Measurements from ENCODE around the gene CHD2. TPM values are rescaled to one million over a fixed set of nuclear protein-coding genes. Genes with fewer than 3 reads are reported as not detected.
A peak's percentile ranks its signal among the peaks of the same experiment; 100 is the strongest.

The CHD2 gene
- total and polyA plus RNA-seq, 10 of the 15 experiments (the other 5 are each of a cell fraction or from before 2014, with no cell fraction given): 38.1 to 94.7 (median 63.3) TPM

DNA sequence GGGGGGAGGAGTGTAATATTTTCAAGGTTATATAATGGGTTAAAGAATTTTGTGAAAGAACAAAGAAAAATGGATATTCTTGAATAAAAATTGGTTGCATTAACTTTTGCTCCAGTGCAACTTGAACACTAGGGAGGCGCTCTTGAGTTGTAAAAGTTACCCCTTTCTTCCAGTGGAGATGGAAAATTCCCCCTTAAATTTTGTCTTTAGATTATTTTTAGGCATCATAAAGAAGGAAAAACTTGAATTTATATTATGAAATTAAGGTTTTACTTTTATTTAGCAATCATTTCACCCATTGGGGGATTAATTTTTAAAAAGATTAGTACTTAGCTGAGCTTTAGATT is 550 bp upstream of the CHD2 start:
- WGBS (ENCODE audit: insufficient coverage, insufficient replicate concordance, low lambda C conversion rate, missing lambda C conversion rate): 0% methylated on average over 1 of the region's 1 CpG
- TF ChIP-seq, protein P1, sequence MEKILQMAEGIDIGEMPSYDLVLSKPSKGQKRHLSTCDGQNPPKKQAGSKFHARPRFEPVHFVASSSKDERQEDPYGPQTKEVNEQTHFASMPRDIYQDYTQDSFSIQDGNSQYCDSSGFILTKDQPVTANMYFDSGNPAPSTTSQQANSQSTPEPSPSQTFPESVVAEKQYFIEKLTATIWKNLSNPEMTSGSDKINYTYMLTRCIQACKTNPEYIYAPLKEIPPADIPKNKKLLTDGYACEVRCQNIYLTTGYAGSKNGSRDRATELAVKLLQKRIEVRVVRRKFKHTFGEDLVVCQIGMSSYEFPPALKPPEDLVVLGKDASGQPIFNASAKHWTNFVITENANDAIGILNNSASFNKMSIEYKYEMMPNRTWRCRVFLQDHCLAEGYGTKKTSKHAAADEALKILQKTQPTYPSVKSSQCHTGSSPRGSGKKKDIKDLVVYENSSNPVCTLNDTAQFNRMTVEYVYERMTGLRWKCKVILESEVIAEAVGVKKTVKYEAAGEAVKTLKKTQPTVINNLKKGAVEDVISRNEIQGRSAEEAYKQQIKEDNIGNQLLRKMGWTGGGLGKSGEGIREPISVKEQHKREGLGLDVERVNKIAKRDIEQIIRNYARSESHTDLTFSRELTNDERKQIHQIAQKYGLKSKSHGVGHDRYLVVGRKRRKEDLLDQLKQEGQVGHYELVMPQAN (conservative IDR thresholded peaks at IDR 0.05): no peak
- TF ChIP-seq ZSCAN29 (IDR thresholded peaks at IDR 0.05) (no peak), HDAC2 (IDR thresholded peaks at IDR 0.05) (0 out of 2 replicates have a peak, but pooled peaks have one; percentile 19), EED (IDR thresholded peaks at IDR 0.05; ENCODE audit: low read depth) (no peak), STAT1 (conservative IDR thresholded peaks at IDR 0.05) (no peak), MXI1 (IDR thresholded peaks at IDR 0.05; ENCODE audit: low read depth, low read length) (no peak), FOXM1 (IDR thresholded peaks at IDR 0.05; ENCODE audit: low read depth, low read length) (peak; percentile 49; the same call in 1 of the 2 replicates), IKZF2 (IDR thresholded peaks at IDR 0.05) (peak in 1 of 2 experiments; percentile 9; a peak in 1 of 4 replicates)
- TF ChIP-seq, protein P2, sequence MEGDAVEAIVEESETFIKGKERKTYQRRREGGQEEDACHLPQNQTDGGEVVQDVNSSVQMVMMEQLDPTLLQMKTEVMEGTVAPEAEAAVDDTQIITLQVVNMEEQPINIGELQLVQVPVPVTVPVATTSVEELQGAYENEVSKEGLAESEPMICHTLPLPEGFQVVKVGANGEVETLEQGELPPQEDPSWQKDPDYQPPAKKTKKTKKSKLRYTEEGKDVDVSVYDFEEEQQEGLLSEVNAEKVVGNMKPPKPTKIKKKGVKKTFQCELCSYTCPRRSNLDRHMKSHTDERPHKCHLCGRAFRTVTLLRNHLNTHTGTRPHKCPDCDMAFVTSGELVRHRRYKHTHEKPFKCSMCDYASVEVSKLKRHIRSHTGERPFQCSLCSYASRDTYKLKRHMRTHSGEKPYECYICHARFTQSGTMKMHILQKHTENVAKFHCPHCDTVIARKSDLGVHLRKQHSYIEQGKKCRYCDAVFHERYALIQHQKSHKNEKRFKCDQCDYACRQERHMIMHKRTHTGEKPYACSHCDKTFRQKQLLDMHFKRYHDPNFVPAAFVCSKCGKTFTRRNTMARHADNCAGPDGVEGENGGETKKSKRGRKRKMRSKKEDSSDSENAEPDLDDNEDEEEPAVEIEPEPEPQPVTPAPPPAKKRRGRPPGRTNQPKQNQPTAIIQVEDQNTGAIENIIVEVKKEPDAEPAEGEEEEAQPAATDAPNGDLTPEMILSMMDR (IDR thresholded peaks at IDR 0.05 in 2 of 3, conservative IDR thresholded peaks at IDR 0.05 in 1 of 3; ENCODE audit: control insufficient read depth in 2 of 3, extremely low read depth in 1 of 3, insufficient read depth in 1 of 3, low read depth in 3 of 3, low read length in 3 of 3): peak; percentile 19 to 40 (median 31); a peak in 4 of 6 replicates
- TF ChIP-seq, protein P3, sequence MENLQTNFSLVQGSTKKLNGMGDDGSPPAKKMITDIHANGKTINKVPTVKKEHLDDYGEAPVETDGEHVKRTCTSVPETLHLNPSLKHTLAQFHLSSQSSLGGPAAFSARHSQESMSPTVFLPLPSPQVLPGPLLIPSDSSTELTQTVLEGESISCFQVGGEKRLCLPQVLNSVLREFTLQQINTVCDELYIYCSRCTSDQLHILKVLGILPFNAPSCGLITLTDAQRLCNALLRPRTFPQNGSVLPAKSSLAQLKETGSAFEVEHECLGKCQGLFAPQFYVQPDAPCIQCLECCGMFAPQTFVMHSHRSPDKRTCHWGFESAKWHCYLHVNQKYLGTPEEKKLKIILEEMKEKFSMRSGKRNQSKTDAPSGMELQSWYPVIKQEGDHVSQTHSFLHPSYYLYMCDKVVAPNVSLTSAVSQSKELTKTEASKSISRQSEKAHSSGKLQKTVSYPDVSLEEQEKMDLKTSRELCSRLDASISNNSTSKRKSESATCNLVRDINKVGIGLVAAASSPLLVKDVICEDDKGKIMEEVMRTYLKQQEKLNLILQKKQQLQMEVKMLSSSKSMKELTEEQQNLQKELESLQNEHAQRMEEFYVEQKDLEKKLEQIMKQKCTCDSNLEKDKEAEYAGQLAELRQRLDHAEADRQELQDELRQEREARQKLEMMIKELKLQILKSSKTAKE (IDR thresholded peaks at IDR 0.05; ENCODE audit: low read depth, poor library complexity, severe bottlenecking): peak; percentile 52
- in situ Hi-C loops (cut with MboI): no loop called here
- Histone ChIP-seq H4K20me1 (ENCODE audit: control insufficient read depth, insufficient read depth) (no peaks in the 10 kb centered on the region), H3K4me3 (peak overlapping the region; percentile 95; the same call in 1 of the 2 replicates), H3K27ac (ENCODE audit: control insufficient read depth, insufficient read depth) (peak overlapping the region; percentile 96), H3K36me3 (ENCODE audit: control insufficient read depth in 2 of 2, insufficient read depth in 2 of 2, low read length in 1 of 2) (peaks cover 0 to 6% of the 10 kb centered on the region in 2 experiments; a peak in 1 of 4 replicates), H2AFZ (ENCODE audit: control insufficient read depth, low read depth, low read length) (no peak overlapping the region), H3K27me3 (replicated peaks in 1 of 2; ENCODE audit: control insufficient read depth in 2 of 2, insufficient read depth in 2 of 2, low read length in 1 of 2) (no peaks in the 10 kb centered on the region), H3K79me2 (ENCODE audit: control insufficient read depth, insufficient read depth, low read length) (peaks cover 93% of the 10 kb centered on the region), H3K9me3 (replicated peaks; ENCODE audit: control insufficient read depth, insufficient read depth, low read length) (no peaks in the 10 kb centered on the region; the same call in 1 of the 3 replicates), H3K4me1 (ENCODE audit: control insufficient read depth, insufficient read depth, low read length) (no peaks in the 10 kb centered on the region), H3K9ac (ENCODE audit: control insufficient read depth, insufficient read depth, low read length) (no peak overlapping the region), H3K4me2 (ENCODE audit: control insufficient read depth, insufficient read depth) (no peak overlapping the region)
- POLR2A ChIA-PET: interaction anchor here (1.0 to 11.0 kb wide), 12 partner anchors 8 to 102 kb away, joined by 3 to 207 read pairs (median 9); no protein-coding TSS in a partner anchor
- BruUV-seq (replicated peaks): no TSS peak
- CTCF ChIA-PET: interaction anchor here (0.7 to 2.7 kb wide), 14 partner anchors 9 to 877 kb away, joined by 3 to 19 read pairs (median 8); no protein-coding TSS in a partner anchor
- SMC1A ChIA-PET (ENCODE audit: uncharacterized antibody, unreplicated experiment): interaction anchor here (1.0 to 11.2 kb wide), 10 partner anchors 9 to 102 kb away, joined by 3 to 252 read pairs (median 8); no protein-coding TSS in a partner anchor
- no peak for DNase-seq (ENCODE audit: low read depth, low spot score)
- FAIRE-seq: no peak
- RAD21 ChIA-PET (ENCODE audit: unreplicated experiment): interaction anchor here (0.7 to 6.9 kb wide), 13 partner anchors 9 to 102 kb away, joined by 3 to 100 read pairs (median 10); no protein-coding TSS in a partner anchor
- intact Hi-C loops (cut with micrococcal nuclease; ENCODE audit: unreplicated experiment): no loop called here
- ATAC-seq: no peak

Data from GM12878 (cell line).